Spleen (tissue), 11 donors: ENCODE results near the gene ZFYVE28. TPM values are rescaled to one million over a fixed set of nuclear protein-coding genes. Genes with fewer than 3 reads are reported as not detected.

Experiments
- DNase-seq: peaks from one replicate; pipeline ENCODE4 v3.0.0-alpha.2; 2020
- H3K27ac ChIP-seq, 8 donors: fragments of 200-600 bp; sonication (generic) in 7 of 8; 1 replicate in 4 of 8; 2 replicates in 4 of 8; pipeline versions ENCODE4 v1.5.0 to v1.8.0; 2016 to 2021; ENCODE audit warnings: inconsistent platforms in 4 of 8, mild to moderate bottlenecking in 4 of 8, moderate library complexity in 1 of 8
- H3K27me3 ChIP-seq, 7 donors: fragments of 200-600 bp; sonication (generic) in 6 of 7; replicated peaks in 1 of 7; 1 replicate in 4 of 7; 2 replicates in 3 of 7; pipeline versions ENCODE4 v1.5.0 to v1.8.0; 2016 to 2021; ENCODE audit warnings: inconsistent platforms in 3 of 7, mild to moderate bottlenecking in 1 of 7
- H3K36me3 ChIP-seq, 6 donors: fragments of 200-600 bp; sonication (generic) in 5 of 6; 1 replicate in 4 of 6; 2 replicates in 2 of 6; pipeline versions ENCODE4 v1.5.0 to v1.8.0; 2016 to 2021; ENCODE audit warnings: inconsistent platforms in 2 of 6
- H3K4me1 ChIP-seq, 6 donors: fragments of 200-600 bp; sonication (generic) in 5 of 6; 1 replicate in 3 of 6; 2 replicates in 3 of 6; pipeline versions ENCODE4 v1.5.0 to v1.8.0; 2016 to 2021; ENCODE audit warnings: inconsistent platforms in 3 of 6
- H3K4me3 ChIP-seq, 8 donors: fragments of 200-600 bp; sonication (generic) in 7 of 8; 1 replicate in 4 of 8; 2 replicates in 4 of 8; pipeline versions ENCODE4 v1.5.0 to v1.8.0; 2016 to 2021; ENCODE audit warnings: inconsistent platforms in 4 of 8, mild to moderate bottlenecking in 4 of 8, moderate library complexity in 2 of 8
- H3K9me3 ChIP-seq, 8 donors: fragments of 200-600 bp; sonication (generic) in 7 of 8; 1 replicate in 4 of 8; 2 replicates in 4 of 8; pipeline versions ENCODE4 v1.5.0 to v1.8.0; 2016 to 2021; ENCODE audit warnings: inconsistent platforms in 4 of 8
- POLR2A ChIP-seq, 3 donors: fragments of 450-650 bp; IDR thresholded peaks; one replicate each; pipeline ENCODE4 v1.5.1; 2017; ENCODE audit warnings: antibody characterized with exemption in 3 of 3, mild to moderate bottlenecking in 1 of 3
- POLR2AphosphoS5 ChIP-seq, 3 donors: sonication (generic); formaldehyde crosslinking; IDR thresholded peaks; one replicate each; pipeline ENCODE4 v1.5.1; 2017; ENCODE audit warnings: antibody characterized with exemption in 3 of 3
- WGBS, 5 donors: extraction: QIAGEN DNeasy Blood & Tissue Kit in 3 of 5; methylation state at CpG; one replicate each; pipeline versions ENCODE4 v1.1.5 to v1.1.7; 2013 to 2018; 5-methylcytosine and 5-hydroxymethylcytosine counted together
- intact Hi-C: fragments of 100-400 bp; cut with DNase I; formaldehyde crosslinking; loops from one replicate; pipeline ENCODE4 v1.15.0; 2023; ENCODE audit warnings: low total_unique reads
- polyA plus RNA-seq, 3 donors: library from polyadenylated mRNA; stranded (reverse); fragments of 200-250 nt; gene quantifications; one replicate each; pipeline ENCODE4 v1.2.1, GENCODE V29; 2013
- total RNA-seq, 7 donors: library from RNA; depleted of rRNA in 3 of 7; stranded (reverse); fragments of >200 nt in 3 of 7; fragmentation: NEBNext Ultra II Directional in 4 of 7; extraction: Animal tissue kit (Norgen Biotek cat#: 25700) in 4 of 7; gene quantifications; one replicate each; pipeline versions ENCODE4 v1.1.0 to v1.2.1, GENCODE V29; 2016 to 2021
- TF ChIP-seq, protein P1 (sequence below), 11 experiments: fragments of 200-600 bp in 7 of 11; fragments of 450-650 bp in 4 of 11; sonication (generic) in 4 of 11; IDR thresholded peaks in 8 of 11; conservative IDR thresholded peaks in 3 of 11; 1 replicate in 7 of 11; 2 replicates in 4 of 11; pipeline versions ENCODE4 v1.4.0 to v1.8.0; 2016 to 2021; ENCODE audit warnings: antibody characterized with exemption in 11 of 11, inconsistent platforms in 4 of 11, mild to moderate bottlenecking in 1 of 11
- donor health status: healthy with polysubstance abuse.
- donor health status: DM: no; HTN: no; CAD: no; lungs with moderate emphysema.
- donor health status: DM: no; HTN: no; CAD: no.
- donor health status: Bipolar disorder and iron deficiency.
- donor health status: healthy.
- donor health status: DM: no; HTN: no; CAD: no.
- donor health status: DM: yes; HTN: yes; CAD: no.

The ZFYVE28 gene
- total and polyA plus RNA-seq, 10 donors = 2.7 to 31.3 (median 12.6) TPM

DNA sequence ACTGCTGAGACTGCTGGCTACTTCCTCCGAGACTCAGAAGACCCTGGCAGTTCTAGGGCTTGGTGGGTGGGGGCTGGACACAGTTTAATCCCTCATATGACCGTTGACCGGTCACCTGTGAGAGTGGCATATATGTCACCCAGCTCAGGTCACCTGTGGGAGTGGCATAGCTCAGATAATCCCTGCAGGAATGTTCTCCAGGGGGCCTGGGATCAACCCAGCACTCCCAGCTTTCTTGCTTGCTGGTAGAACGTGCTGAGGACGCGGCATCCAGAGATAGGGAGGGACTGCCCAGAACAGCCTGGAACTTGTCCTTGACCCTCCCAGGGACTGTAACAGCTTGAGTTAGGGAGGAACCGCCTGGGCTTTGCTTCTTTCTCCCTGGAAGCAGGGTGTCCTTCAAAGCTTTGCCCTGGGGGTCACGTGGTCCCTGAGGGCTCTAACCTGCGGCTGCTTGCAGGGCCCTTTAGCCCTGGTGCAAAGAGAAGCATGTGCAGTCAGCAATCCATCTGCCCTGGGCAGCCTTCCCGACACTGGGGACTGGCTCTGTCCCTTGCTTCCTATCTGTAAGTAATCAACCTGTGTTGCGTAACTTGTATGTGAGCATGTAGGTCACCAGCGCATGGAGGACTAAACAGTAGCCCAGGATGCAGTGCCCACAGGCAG, 55.3 kb downstream of the ZFYVE28 start:
- no peak overlapping the region for H3K27ac ChIP-seq
- intact Hi-C loops = no loop called here
- TF ChIP-seq POLR2A (IDR thresholded peaks at IDR 0.05) = no peak
- peaks cover 6 to 34% (median 22%) of the 10 kb centered on the region in 6 donors for H3K4me1 ChIP-seq
- H3K9me3 ChIP-seq = no peaks in the 10 kb centered on the region
- 69 to 84% (median 82%) methylated on average over 11 to 12 of the region's 12 CpGs for WGBS, 5 donors
- DNase-seq = no peak
- no peaks in the 10 kb centered on the region for H3K36me3 ChIP-seq
- H3K4me3 ChIP-seq = no peak overlapping the region
- H3K27me3 ChIP-seq = peaks cover 0 to 7% (median 0%) of the 10 kb centered on the region in 7 donors

DNA sequence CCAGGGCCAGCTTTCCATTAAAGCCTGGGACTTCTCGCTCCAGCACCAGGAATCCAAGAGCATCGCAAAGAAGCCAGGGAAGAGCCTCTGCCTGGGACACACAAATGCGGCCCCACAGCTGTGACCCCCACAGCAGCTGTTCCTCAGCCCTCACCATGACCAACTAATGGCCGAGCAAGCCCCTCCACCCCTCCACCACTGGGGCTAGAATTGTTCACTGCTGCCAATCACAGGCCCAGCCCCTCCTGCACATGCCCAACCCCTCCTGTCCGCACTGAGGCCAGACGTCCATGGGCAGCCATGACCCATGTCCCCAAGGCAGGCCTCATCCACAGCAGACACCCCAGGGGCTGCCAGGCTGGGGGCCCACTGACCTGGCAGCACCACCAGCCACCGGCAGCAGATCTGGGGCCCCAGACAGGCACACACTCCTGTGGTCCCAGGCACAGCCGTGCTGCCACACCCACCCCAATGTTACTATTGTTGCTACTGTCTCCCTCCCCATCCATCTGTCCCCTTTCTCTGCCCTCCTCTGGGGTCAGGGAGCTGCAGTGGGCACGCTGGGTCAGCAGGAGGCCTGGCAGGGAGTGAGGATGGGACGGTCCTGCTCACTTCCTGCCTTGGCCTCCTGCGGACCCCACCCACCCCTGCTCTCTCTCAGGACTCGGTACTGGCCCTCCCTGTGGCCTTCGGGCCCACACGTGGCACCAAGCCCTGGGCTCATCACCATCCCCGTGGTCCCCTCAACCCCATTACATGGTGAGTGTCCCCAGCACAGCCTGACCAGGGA, 56.0 kb downstream of the ZFYVE28 start:
- TF ChIP-seq POLR2A (IDR thresholded peaks at IDR 0.05) (no peak), POLR2AphosphoS5 (IDR thresholded peaks at IDR 0.05) (no peak)
- TF ChIP-seq, protein P1, sequence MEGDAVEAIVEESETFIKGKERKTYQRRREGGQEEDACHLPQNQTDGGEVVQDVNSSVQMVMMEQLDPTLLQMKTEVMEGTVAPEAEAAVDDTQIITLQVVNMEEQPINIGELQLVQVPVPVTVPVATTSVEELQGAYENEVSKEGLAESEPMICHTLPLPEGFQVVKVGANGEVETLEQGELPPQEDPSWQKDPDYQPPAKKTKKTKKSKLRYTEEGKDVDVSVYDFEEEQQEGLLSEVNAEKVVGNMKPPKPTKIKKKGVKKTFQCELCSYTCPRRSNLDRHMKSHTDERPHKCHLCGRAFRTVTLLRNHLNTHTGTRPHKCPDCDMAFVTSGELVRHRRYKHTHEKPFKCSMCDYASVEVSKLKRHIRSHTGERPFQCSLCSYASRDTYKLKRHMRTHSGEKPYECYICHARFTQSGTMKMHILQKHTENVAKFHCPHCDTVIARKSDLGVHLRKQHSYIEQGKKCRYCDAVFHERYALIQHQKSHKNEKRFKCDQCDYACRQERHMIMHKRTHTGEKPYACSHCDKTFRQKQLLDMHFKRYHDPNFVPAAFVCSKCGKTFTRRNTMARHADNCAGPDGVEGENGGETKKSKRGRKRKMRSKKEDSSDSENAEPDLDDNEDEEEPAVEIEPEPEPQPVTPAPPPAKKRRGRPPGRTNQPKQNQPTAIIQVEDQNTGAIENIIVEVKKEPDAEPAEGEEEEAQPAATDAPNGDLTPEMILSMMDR (IDR thresholded peaks at IDR 0.05 in 8 of 11, conservative IDR thresholded peaks at IDR 0.05 in 3 of 11) = no peak
- Histone ChIP-seq H3K27me3 (peaks cover 0 to 7% (median 0%) of the 10 kb centered on the region in 7 donors), H3K4me1 (peaks cover 6 to 34% (median 22%) of the 10 kb centered on the region in 6 donors), H3K36me3 (no peaks in the 10 kb centered on the region), H3K9me3 (no peaks in the 10 kb centered on the region), H3K4me3 (no peak overlapping the region), H3K27ac (no peak overlapping the region)
- intact Hi-C loops = no loop called here
- no peak for DNase-seq
- 75 to 87% (median 82%) methylated on average over 13 to 15 of the region's 15 CpGs for WGBS, 5 donors

DNA sequence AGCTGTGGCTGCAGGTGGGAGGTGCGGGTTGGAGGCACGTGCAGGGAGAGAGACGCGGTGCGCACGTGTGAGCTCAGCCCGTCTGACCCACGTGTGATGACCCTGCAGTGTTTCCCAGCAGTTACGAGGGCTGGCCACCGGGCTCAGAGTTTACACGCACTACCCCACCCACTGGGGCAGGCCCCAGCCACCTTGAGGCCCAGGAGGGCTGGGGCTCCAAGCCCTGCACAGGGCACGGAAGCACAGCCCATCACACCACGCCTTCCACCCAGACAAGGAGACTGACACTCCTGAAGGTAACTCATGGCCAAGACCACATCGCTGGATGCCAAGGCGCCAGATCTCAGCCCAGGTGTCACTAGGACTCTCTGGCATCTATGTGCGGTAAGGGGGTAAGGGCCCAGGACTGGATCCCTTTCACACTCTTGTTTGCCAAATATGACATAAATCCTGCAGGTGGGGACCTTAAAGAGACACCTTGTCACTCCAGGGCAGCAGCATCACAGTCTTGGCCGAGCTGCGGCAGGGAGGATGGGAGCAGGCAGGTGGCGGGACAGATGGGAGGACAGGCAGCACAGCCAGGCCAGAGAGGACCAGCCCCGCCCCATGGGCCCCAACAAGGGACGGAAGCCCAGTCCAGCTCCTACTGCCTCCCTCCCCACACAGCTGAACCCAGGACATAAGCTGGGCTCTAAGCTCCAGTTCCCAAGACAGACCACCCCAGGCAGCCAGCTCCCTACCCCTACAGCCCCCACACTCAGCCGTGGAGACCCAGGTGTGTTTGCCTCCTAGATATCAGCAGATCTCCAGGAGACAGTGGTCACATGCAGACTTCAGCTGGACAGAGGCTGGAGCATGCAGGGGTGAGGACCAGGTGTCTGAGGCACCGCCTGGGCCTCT, 56.8 kb downstream of the ZFYVE28 start:
- Histone ChIP-seq H3K4me3 (no peak overlapping the region), H3K36me3 (no peaks in the 10 kb centered on the region), H3K27me3 (peaks cover 0 to 7% (median 0%) of the 10 kb centered on the region in 7 donors), H3K27ac (no peak overlapping the region), H3K9me3 (no peaks in the 10 kb centered on the region), H3K4me1 (peaks cover 6 to 34% (median 22%) of the 10 kb centered on the region in 6 donors)
- DNase-seq = no peak
- WGBS, 5 donors = 85 to 95% (median 90%) methylated on average over 14 to 23 of the region's 23 CpGs
- TF ChIP-seq POLR2AphosphoS5 (IDR thresholded peaks at IDR 0.05) (no peak), POLR2A (IDR thresholded peaks at IDR 0.05) (no peak)
- TF ChIP-seq, protein P1 (IDR thresholded peaks at IDR 0.05 in 8 of 11, conservative IDR thresholded peaks at IDR 0.05 in 3 of 11) = no peak
- intact Hi-C loops = no loop called here

DNA sequence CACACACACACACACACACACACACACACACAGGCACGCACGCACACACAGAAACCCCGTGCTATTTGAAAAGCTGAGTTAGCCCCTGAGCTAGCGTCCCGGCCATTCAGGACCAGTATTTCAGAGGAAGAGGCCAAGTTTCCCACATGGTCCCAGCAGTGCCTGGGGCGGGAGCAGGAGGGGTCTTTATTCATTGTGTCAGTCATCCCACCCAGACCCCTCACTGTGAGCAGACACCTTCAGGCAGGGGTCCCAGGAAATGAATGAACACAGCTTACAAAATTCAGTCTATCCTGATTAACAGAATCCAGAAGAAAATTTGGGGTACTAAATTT, 58.1 kb downstream of the ZFYVE28 start:
- no peak for DNase-seq
- no peak overlapping the region for H3K27ac ChIP-seq
- TF ChIP-seq, protein P1 (IDR thresholded peaks at IDR 0.05 in 8 of 11, conservative IDR thresholded peaks at IDR 0.05 in 3 of 11) = no peak
- TF ChIP-seq POLR2AphosphoS5 (IDR thresholded peaks at IDR 0.05) = no peak
- no peak for TF ChIP-seq POLR2A (IDR thresholded peaks at IDR 0.05)
- H3K4me3 ChIP-seq = no peak overlapping the region
- intact Hi-C loops = no loop called here
- peaks cover 0 to 7% (median 0%) of the 10 kb centered on the region in 7 donors for H3K27me3 ChIP-seq
- WGBS, 5 donors = 86 to 95% (median 92%) methylated on average over 6 of the region's 6 CpGs
- no peaks in the 10 kb centered on the region for H3K36me3 ChIP-seq
- H3K4me1 ChIP-seq = peaks cover 6 to 40% (median 22%) of the 10 kb centered on the region in 6 donors
- H3K9me3 ChIP-seq = no peaks in the 10 kb centered on the region
